Smooth muscle cell of the brain vasculature (primary cell): Measurements from ENCODE around the gene ZMIZ1.
"Not testable (repeated sequence)": the region's sequence is repeated elsewhere in the genome, so short reads cannot be mapped to it uniquely, and the experiment has no call there.

Source experiments
- DNase-seq: peaks from one replicate; pipeline ENCODE4 v3.0.0-alpha.2; 2012; ENCODE audit warnings: low read depth, low spot score

The ZMIZ1 gene

GRCh38 chr10:79031723-79032122 is 37.0 kb upstream of the ZMIZ1 start:
- no peak for DNase-seq

- no peak for DNase-seq
Observed at GRCh38 chr10:79034271-79034876, 34.4 kb upstream of the ZMIZ1 start.

- not testable (repeated sequence) for DNase-seq
Observed at GRCh38 chr10:79036416-79036815, 32.4 kb upstream of the ZMIZ1 start.

- DNase-seq, result no peak
Observed at GRCh38 chr10:79038104-79038840, 30.5 kb upstream of the ZMIZ1 start.

- DNase-seq, result no peak
Observed at GRCh38 chr10:79038841-79039201, 29.9 kb upstream of the ZMIZ1 start.

- no peak for DNase-seq
Observed at GRCh38 chr10:79042639-79043411, 25.9 kb upstream of the ZMIZ1 start.

- no peak for DNase-seq
Observed at GRCh38 chr10:79044036-79044632, 24.6 kb upstream of the ZMIZ1 start.

- DNase-seq, result no peak
Observed at GRCh38 chr10:79044846-79045245, 23.9 kb upstream of the ZMIZ1 start.

GRCh38 chr10:79045566-79046175 is 23.1 kb upstream of the ZMIZ1 start:
- no peak for DNase-seq

- DNase-seq, result no peak
Observed at GRCh38 chr10:79046326-79046725, 22.4 kb upstream of the ZMIZ1 start.

GRCh38 chr10:79046741-79047583 is 21.8 kb upstream of the ZMIZ1 start:
- DNase-seq, result no peak

GRCh38 chr10:79047584-79047874 is 21.2 kb upstream of the ZMIZ1 start:
- DNase-seq, result no peak

- no peak for DNase-seq
Observed at GRCh38 chr10:79047875-79048638, 20.7 kb upstream of the ZMIZ1 start.

GRCh38 chr10:79048639-79049550 is 19.9 kb upstream of the ZMIZ1 start:
- no peak for DNase-seq

GRCh38 chr10:79049931-79050895 is 18.6 kb upstream of the ZMIZ1 start:
- DNase-seq, result no peak

- no peak for DNase-seq
Observed at GRCh38 chr10:79050896-79051555, 17.7 kb upstream of the ZMIZ1 start.

GRCh38 chr10:79051766-79052165 is 17.0 kb upstream of the ZMIZ1 start:
- no peak for DNase-seq
